ENCODE data around the gene DQX1. TPM values are rescaled to one million over a fixed set of nuclear protein-coding genes. Genes with fewer than 3 reads are reported as not detected.

Gene DQX1
- total and polyA plus RNA-seq, 9 of the 15 experiments (the other 6 are each of a cell fraction or from before 2014, with no cell fraction given), result 0.04 to 0.38 (median 0.18) TPM; not detected in 1

GRCh38 chr2:74548900-74549826 lies 23.1 kb upstream of the DQX1 start:
- intact Hi-C loops (cut with micrococcal nuclease), result no loop called here
- POLR2A ChIA-PET, result interaction anchor here (1.2 kb wide), 1 partner anchor 18 kb away, joined by 3 read pairs; no protein-coding TSS in a partner anchor
- Histone ChIP-seq H3K27me3 (ENCODE audit: control insufficient read depth in 2 of 2, insufficient read depth in 2 of 2, low read length in 2 of 2) (no peaks in the 10 kb centered on the region), H2AFZ (ENCODE audit: low read depth, low read length) (peak overlapping the region; percentile 81), H3K79me2 (ENCODE audit: control insufficient read depth, insufficient read depth, low read length) (peaks cover 1% of the 10 kb centered on the region; the same call in 1 of the 3 replicates), H3K9ac (ENCODE audit: insufficient read depth in 1 of 2, low read depth in 2 of 2, low read length in 2 of 2) (peak overlapping the region; percentile 65 to 93), H3K9me1 (ENCODE audit: control insufficient read depth, insufficient read depth, low read length) (no peaks in the 10 kb centered on the region), H3K4me3 (peak overlapping the region; percentile 46), H4K20me1 (replicated peaks; ENCODE audit: control insufficient read depth, insufficient read depth, low read length) (no peaks in the 10 kb centered on the region), H3K4me2 (ENCODE audit: insufficient read depth, low read length) (peak overlapping the region; percentile 77), H3K4me1 (replicated peaks in 1 of 2; ENCODE audit: control insufficient read depth in 2 of 2, insufficient read depth in 2 of 2, low read length in 2 of 2) (peaks cover 26 to 48% of the 10 kb centered on the region in 2 experiments), H3K36me3 (ENCODE audit: control insufficient read depth, insufficient read depth, low read length) (no peaks in the 10 kb centered on the region), H3K9me3 (replicated peaks; ENCODE audit: control insufficient read depth, insufficient read depth, low read depth, low read length) (no peaks in the 10 kb centered on the region), H3K27ac (ENCODE audit: extremely low read depth, low read depth, low read length) (peak overlapping the region; percentile 63)
- FAIRE-seq (peak; percentile 49), DNase-seq (ENCODE audit: extremely low read depth in 1 of 4, low spot score in 3 of 4) (peak; percentile 84 to 91 (median 89)), ATAC-seq (peak; percentile 94)
- in situ Hi-C loops (cut with MboI), result no loop called here
- 38% methylated on average over 64 of the region's 85 CpGs for WGBS (ENCODE audit: insufficient coverage, low coverage, missing lambda C conversion rate)
- BruUV-seq (replicated peaks), result TSS peak; percentile 80
- CTCF ChIA-PET (ENCODE audit: low intra/inter-chr PET ratio), result no interaction called here
- peak; percentile 27 for TF ChIP-seq E2F8 (IDR thresholded peaks at IDR 0.05; ENCODE audit: low read depth, partially characterized antibody)
- TF ChIP-seq ZKSCAN3 (CRISPR knock-in tag; IDR thresholded peaks at IDR 0.05), result no peak
- peak; percentile 92 for TF ChIP-seq MGA (IDR thresholded peaks at IDR 0.05)
- peak; percentile 29; the same call in 1 of the 2 replicates for TF ChIP-seq SOX6 (IDR thresholded peaks at IDR 0.05)
- TF ChIP-seq MTF1 (CRISPR knock-in tag; IDR thresholded peaks at IDR 0.05; ENCODE audit: borderline replicate concordance), result no peak
- peak; percentile 66 for TF ChIP-seq EGR1 (conservative IDR thresholded peaks at IDR 0.05)

Data from K562 (cell line).